Fibroblast of skin of scalp (primary cell): Measurements from ENCODE around the gene RNF112.

Experiments
- DNase-seq: peaks from one replicate; pipeline ENCODE4 v3.0.0-alpha.2; 2013

Gene RNF112

GRCh38 chr17:19374136-19374535, 36.9 kb upstream of the RNF112 start:
- no peak for DNase-seq

- no peak for DNase-seq
Measured at GRCh38 chr17:19375732-19376131, 35.3 kb upstream of the RNF112 start.

GRCh38 chr17:19376811-19377210, 34.2 kb upstream of the RNF112 start:
- no peak for DNase-seq

- peak; percentile 99 for DNase-seq
Measured at GRCh38 chr17:19377602-19378415, 33.2 kb upstream of the RNF112 start.

DNA sequence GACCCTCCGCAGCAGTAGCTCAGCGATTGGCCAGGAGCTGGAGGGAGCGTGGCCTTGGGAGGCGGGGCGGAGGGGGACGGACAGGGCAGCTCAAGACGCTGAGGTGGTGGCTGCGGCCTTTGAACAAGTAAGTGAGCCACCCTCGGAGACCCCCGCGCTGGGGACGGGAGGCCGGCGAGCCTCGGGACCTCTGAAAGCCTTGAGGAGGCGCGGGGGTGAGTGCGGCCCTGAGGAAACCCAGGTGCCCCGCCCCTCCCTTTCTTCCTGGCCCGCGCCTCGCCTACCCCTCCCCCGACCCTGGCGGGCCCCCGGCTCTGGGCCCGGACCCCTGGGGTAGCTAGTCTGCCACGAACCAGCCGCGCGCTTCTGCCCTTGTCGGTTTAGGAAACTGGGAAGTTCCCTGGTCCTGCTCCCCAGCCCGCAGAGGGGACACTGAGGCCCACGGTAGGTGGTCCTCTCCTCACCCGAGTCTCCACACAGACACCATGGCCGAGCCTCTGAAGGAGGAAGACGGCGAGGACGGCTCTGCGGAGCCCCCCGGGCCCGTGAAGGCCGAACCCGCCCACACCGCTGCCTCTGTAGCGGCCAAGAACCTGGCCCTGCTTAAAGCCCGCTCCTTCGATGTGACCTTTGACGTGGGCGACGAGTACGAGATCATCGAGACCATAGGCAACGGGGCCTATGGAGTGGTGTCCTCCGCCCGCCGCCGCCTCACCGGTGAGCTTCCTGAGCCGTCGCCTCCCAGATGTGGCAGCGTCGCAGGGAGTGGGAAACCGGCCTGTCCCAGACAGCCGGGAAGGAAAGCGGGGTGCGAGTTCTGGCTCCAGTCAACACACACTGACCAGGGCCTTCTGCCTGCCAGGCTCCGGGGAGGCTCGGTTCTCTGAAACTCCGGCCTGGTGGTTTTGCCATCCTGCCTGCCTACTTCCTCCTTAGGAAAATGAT, 32.3 kb upstream of the RNF112 start, which contains the start of gene MAPK7:
MAPK7 (plus strand) TSS at position 83 of the 945 bp plus-strand sequence; CDS start at position 486, 403 bp downstream.
- DNase-seq = no peak

DNA sequence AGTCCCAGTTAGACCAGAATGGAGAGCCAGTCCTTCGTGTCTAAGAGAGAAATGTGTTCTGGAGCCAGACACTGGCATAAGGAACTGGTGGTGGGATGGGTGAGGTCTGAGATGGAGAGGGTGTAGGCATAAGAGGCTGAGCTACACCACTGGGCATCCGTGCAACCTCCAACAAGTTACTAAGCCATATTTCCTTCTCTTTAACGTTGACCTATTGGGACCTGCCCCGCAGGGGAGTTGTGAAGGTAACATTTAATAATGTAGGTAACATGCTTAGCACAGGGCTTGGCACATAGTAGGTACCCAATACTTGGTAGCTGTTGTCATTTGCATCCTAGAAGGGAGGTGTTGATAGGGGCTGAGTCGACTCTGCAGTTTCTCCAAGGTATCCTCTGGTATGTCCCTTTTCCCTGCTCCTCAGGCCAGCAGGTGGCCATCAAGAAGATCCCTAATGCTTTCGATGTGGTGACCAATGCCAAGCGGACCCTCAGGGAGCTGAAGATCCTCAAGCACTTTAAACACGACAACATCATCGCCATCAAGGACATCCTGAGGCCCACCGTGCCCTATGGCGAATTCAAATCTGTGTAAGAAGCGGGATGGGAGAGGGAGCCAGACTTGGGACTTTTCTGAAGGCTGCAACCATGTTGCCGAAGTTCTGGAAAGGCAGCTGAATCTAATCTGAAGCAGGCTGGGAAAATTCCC, 31.5 kb upstream of the RNF112 start:
- no peak for DNase-seq

GRCh38 chr17:19380481-19381301, 30.3 kb upstream of the RNF112 start:
- no peak for DNase-seq

GRCh38 chr17:19381361-19381740, 29.7 kb upstream of the RNF112 start:
- no peak for DNase-seq

DNA sequence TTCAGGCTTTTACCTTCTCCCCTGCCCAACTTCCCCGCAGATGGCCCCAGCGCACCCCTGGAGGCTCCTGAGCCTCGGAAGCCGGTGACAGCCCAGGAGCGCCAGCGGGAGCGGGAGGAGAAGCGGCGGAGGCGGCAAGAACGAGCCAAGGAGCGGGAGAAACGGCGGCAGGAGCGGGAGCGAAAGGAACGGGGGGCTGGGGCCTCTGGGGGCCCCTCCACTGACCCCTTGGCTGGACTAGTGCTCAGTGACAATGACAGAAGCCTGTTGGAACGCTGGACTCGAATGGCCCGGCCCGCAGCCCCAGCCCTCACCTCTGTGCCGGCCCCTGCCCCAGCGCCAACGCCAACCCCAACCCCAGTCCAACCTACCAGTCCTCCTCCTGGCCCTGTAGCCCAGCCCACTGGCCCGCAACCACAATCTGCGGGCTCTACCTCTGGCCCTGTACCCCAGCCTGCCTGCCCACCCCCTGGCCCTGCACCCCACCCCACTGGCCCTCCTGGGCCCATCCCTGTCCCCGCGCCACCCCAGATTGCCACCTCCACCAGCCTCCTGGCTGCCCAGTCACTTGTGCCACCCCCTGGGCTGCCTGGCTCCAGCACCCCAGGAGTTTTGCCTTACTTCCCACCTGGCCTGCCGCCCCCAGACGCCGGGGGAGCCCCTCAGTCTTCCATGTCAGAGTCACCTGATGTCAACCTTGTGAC, 29.1 kb upstream of the RNF112 start:
- DNase-seq = no peak

DNA sequence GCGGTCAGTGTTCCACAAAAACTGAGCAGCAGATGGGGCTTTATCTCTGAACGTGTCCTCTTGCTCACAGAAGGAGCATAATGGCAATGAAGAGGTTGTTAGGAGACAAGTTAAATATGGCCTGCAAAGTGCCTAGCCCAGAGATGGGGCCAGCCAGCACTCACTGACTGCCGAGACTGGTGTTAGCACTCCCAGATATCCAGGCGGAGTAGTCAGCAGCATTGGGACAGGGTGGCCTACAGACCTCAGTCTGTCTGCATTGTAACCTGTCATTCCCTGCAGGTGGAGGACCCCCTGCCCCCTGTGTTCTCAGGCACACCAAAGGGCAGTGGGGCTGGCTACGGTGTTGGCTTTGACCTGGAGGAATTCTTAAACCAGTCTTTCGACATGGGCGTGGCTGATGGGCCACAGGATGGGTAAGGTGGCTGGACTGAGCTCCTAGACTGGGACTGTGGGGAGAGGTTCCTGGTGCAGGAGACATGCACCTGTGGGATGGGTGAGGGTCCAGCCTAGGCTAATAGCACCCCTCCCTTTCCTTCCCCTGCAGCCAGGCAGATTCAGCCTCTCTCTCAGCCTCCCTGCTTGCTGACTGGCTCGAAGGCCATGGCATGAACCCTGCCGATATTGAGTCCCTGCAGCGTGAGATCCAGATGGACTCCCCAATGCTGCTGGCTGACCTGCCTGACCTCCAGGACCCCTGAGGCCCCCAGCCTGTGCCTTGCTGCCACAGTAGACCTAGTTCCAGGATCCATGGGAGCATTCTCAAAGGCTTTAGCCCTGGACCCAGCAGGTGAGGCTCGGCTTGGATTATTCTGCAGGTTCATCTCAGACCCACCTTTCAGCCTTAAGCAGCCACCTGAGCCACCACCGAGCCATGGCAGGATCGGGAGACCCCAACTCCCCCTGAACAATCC, 28.2 kb upstream of the RNF112 start:
- DNase-seq = no peak

GRCh38 chr17:19383681-19384470, 27.2 kb upstream of the RNF112 start:
- DNase-seq = peak; percentile 40

DNA sequence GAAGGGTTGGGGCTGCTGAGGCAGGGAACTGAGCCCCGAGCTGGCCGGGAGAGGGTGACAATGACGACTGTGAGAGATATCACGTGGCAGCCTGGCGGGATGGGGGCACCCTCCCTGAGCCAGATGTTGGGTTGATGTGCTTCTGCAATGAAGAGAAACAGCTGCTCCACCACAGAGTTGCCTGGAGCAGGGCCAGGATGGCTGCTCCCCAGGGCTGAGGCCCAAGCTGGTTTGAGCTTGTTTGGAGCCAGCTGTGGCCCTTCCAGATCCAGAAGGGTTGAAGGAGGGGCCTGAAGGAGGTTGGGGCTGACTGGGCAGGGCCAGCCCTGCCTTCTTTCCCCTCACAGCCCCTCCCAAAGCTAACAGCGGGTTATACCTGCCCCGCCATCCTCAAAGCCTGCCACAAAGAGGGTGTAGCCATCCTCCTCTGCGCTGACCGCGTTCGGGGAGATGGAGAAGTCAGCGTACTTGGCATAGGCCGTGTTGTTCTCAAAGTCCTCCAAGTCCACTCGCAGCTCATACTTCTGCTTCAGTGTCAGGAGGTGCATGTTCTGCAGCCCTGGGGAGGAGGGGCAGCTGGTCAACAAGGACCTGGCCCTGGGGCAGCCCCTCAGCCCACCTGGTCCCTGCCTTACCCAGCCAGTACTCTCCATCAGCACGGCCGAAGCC, 26.2 kb upstream of the RNF112 start:
- peak; percentile 96 for DNase-seq

- no peak for DNase-seq
Measured at GRCh38 chr17:19385521-19385983, 25.5 kb upstream of the RNF112 start.

- DNase-seq = peak; percentile 82
Measured at GRCh38 chr17:19386051-19386929, 24.7 kb upstream of the RNF112 start.

GRCh38 chr17:19386974-19387920, 23.8 kb upstream of the RNF112 start, which contains the start of gene MFAP4:
TSS of gene MFAP4 (minus strand) at chr17:19387190. CDS start at chr17:19387155, 35 bp downstream.
- peak; percentile 95 for DNase-seq

DNA sequence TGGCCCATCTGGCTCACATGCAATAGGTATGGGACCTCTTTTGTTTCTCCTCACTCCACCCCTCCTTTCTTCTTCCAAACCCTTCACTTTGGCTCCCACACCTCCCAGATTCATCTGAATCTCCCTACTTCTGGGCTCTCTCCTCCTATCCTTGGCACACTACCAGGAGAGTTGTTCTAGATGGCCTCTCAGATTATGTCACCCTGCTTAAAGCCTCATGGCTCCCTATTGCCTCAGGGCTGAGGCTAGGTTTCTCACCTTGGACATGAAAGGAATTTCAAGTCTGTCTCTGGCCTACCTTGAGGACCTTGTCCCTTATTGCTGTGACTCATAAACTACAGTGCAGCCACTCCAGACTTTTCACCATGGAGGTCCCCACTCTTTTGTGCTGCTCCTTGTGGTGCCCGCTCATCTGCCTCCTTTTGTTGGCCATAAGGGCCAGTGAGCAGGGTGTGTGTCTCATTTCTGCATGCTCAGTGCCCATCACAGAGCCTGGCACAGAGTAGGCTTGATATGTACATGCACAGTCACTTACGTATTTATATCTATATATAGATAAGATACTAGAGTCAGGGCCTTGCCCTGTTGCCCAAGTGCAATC, 23.0 kb upstream of the RNF112 start:
- DNase-seq = peak; percentile 87
